Thoracic aorta (tissue), 2 donors: ENCODE data around the gene TMEM43. TPM values are rescaled to one million over a fixed set of nuclear protein-coding genes. Genes with fewer than 3 reads are reported as not detected.

Experiments used
- ATAC-seq: fragments of 150-250 bp; one replicate; pipeline ENCODE4 v1.8.0; 2017; ENCODE audit warnings: low read depth; ENCODE audit not compliant: insufficient number of reproducible peaks, low FRiP score
- DNase-seq: peaks from one replicate; pipeline ENCODE4 v3.0.0-alpha.2; 2020; ENCODE audit warnings: low spot score
- H3K27ac ChIP-seq, 2 donors: fragments of 200-600 bp; sonication (generic); 1 replicate in 1 of 2; 2 replicates in 1 of 2; pipeline ENCODE4 v1.5.1; 2016; ENCODE audit warnings: mild to moderate bottlenecking in 2 of 2, moderate library complexity in 2 of 2
- H3K27me3 ChIP-seq: fragments of 200-600 bp; sonication (generic); replicated peaks from 2 replicates; pipeline ENCODE4 v1.6.0; 2016; ENCODE audit warnings: mild to moderate bottlenecking; ENCODE audit not compliant: insufficient read depth
- H3K36me3 ChIP-seq: fragments of 200-600 bp; sonication (generic); one replicate; pipeline ENCODE4 v1.5.1; 2016
- H3K4me1 ChIP-seq, 2 donors: fragments of 200-600 bp; sonication (generic); 1 replicate in 1 of 2; 2 replicates in 1 of 2; pipeline versions ENCODE4 v1.5.1 to v1.6.0; 2016; ENCODE audit warnings: low read depth in 2 of 2, mild to moderate bottlenecking in 1 of 2; ENCODE audit not compliant: control insufficient read depth in 1 of 2
- H3K4me3 ChIP-seq: fragments of 200-600 bp; sonication (generic); 2 replicates; pipeline ENCODE4 v1.5.1; 2016; ENCODE audit warnings: mild to moderate bottlenecking
- H3K9me3 ChIP-seq: fragments of 200-600 bp; sonication (generic); 2 replicates; pipeline ENCODE4 v1.5.1; 2016
- total RNA-seq, 2 donors: library from RNA; depleted of rRNA; stranded (reverse); fragments of >200 nt; gene quantifications; one replicate each; pipeline versions ENCODE4 v1.1.0 to v1.2.3, GENCODE V29; 2016
- TF ChIP-seq, protein P1 (sequence below): fragments of 200-600 bp; sonication (generic); IDR thresholded peaks from one replicate; pipeline ENCODE4 v1.5.1; 2019; ENCODE audit warnings: antibody characterized with exemption

The TMEM43 gene
- total RNA-seq, 2 donors from 2014 or later = 161 to 195 TPM

DNA sequence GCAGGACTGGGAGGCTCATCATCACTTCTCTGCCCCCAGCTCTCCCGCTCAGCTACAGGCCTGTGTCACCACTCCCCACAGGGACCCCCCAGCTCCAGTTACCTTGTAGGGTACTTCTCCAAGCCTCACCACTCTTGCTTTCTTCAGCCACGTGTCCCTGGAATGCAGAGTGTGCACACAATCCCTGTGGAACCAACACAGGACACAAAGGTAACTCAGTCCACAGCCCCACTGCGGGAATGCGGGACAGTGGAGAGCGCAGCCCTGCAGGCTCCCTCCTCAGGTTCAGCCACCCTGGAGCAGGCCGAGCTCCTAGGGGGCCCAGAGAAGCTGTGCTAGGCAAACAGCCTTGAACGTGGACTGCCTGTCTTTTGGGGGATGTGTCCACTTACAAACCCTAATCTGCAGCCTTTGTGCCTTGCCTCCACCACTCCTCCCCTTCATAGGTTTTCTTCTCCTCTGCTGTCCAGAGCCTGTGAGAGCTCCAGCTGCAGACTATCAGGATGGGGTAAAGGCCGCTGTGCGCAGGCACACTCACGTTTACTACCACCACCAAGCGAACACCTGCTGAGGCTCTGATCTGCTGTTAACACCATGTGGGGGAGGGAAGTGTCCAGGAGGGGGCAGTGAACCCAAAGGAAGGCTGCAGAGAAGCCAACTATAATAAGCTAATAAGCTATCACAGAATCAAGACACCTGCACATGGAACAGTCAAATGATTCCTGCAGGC lies 27.5 kb downstream of the TMEM43 start:
- Histone ChIP-seq H3K4me1 (peaks cover 5 to 8% of the 10 kb centered on the region in 2 donors), H3K27me3 (no peaks in the 10 kb centered on the region), H3K27ac (no peak overlapping the region), H3K36me3 (peaks cover 48% of the 10 kb centered on the region), H3K4me3 (no peak overlapping the region), H3K9me3 (no peaks in the 10 kb centered on the region)
- TF ChIP-seq, protein P1, sequence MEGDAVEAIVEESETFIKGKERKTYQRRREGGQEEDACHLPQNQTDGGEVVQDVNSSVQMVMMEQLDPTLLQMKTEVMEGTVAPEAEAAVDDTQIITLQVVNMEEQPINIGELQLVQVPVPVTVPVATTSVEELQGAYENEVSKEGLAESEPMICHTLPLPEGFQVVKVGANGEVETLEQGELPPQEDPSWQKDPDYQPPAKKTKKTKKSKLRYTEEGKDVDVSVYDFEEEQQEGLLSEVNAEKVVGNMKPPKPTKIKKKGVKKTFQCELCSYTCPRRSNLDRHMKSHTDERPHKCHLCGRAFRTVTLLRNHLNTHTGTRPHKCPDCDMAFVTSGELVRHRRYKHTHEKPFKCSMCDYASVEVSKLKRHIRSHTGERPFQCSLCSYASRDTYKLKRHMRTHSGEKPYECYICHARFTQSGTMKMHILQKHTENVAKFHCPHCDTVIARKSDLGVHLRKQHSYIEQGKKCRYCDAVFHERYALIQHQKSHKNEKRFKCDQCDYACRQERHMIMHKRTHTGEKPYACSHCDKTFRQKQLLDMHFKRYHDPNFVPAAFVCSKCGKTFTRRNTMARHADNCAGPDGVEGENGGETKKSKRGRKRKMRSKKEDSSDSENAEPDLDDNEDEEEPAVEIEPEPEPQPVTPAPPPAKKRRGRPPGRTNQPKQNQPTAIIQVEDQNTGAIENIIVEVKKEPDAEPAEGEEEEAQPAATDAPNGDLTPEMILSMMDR = no peak
- DNase-seq (no peak), ATAC-seq (no peak)

DNA sequence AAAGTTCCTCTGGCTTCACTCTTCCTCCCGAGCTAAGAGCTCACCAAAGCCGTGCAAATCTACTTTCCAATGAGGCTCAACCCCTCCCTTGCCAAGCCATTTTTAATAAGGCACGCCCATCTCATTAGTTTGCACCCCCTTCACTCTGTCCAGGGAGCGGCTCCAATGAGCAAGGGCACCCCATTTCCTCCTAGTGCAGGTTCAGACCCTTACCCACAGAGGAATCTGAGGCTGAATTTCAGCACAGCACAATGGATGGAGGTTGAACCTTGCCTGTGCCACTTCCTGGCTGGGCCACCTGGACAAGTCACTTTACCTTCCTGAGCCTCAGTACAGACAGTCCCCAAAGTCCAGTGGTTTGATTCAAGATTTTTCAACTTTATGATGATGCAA lies 28.1 kb downstream of the TMEM43 start:
- TF ChIP-seq, protein P1 = no peak
- Histone ChIP-seq H3K36me3 (peaks cover 54% of the 10 kb centered on the region), H3K27me3 (no peaks in the 10 kb centered on the region), H3K9me3 (no peaks in the 10 kb centered on the region), H3K27ac (no peak overlapping the region), H3K4me1 (peaks cover 5% of the 10 kb centered on the region in 2 donors), H3K4me3 (no peak overlapping the region)
- DNase-seq (no peak), ATAC-seq (no peak)

DNA sequence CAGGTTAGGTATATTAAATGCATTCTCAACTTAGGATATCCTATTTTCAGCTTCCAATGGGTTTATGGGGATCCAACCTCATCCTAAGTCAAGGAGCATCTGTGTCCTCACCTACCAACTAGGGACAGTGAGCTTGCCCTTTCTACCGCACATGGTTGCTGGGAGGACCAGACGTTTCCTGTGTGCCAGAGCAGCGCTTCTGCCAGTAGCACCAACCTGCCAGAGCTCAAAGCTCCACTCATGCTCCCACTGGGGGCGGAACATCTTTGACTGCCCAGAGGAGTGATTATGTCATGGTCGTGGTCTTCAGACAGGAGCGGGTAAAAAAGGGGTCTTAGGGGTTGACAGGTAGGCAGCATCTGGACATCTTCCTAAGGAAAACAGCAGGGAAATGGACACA lies 28.8 kb downstream of the TMEM43 start:
- Histone ChIP-seq H3K27me3 (no peaks in the 10 kb centered on the region), H3K36me3 (peaks cover 61% of the 10 kb centered on the region), H3K4me1 (no peaks in the 10 kb centered on the region), H3K9me3 (no peaks in the 10 kb centered on the region), H3K27ac (no peak overlapping the region), H3K4me3 (no peak overlapping the region)
- TF ChIP-seq, protein P1 = no peak
- DNase-seq (no peak), ATAC-seq (no peak)

DNA sequence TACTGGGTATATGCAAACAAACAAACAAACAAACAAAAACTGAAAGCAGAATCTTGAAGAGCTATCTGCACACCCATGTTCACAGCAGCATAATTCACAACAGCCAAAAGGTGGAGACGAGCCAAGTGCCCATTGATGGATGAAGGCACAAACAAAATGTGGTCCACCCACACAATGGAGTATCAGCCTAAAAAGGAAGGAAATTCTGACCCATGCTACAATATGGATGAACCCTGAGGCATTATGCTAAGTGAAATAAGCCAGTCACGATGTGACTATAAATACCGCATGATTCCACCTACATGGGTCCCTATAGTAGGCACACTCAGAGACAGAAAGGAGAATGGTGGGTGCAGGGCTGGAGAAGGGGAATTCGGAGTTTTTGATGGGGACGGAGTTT lies 29.4 kb downstream of the TMEM43 start:
- DNase-seq (no peak), ATAC-seq (no peak)
- H3K27ac ChIP-seq = no peak overlapping the region
- peaks cover 67% of the 10 kb centered on the region for H3K36me3 ChIP-seq
- no peaks in the 10 kb centered on the region for H3K4me1 ChIP-seq
- no peak overlapping the region for H3K4me3 ChIP-seq
- TF ChIP-seq, protein P1 = no peak
- no peaks in the 10 kb centered on the region for H3K9me3 ChIP-seq
- no peaks in the 10 kb centered on the region for H3K27me3 ChIP-seq

DNA sequence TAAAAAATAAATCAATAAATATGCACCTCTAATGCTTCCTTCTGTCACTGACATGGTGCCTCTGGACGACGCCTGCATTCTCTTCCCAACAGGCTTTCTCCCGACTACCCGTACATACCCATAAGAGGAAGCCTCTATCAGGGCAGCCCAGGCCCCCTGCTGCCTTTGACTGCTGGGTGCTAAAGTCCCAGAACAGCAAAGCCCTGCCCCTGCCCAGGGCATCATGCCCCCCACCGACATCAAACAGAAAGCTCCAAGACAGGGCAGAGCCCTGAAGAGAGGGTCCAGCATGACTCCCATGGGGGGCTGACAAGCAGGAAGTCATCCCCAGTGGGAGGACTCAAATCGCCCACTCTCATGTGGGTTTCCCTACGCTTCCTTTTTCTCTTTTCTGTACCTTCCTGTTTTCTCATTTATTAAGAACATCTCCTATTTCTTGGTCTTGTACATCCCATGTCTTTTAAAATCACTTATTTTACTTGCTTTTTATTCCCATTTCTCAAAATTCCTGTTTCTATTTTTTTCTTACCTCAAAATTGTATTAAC lies 30.1 kb downstream of the TMEM43 start:
- DNase-seq (no peak), ATAC-seq (no peak)
- TF ChIP-seq, protein P1 = no peak
- no peaks in the 10 kb centered on the region for H3K4me1 ChIP-seq
- peaks cover 72% of the 10 kb centered on the region for H3K36me3 ChIP-seq
- no peak overlapping the region for H3K27ac ChIP-seq
- H3K27me3 ChIP-seq = no peaks in the 10 kb centered on the region
- H3K4me3 ChIP-seq = no peak overlapping the region
- no peaks in the 10 kb centered on the region for H3K9me3 ChIP-seq
